ENCODE data around the gene ADCY4. TPM values are rescaled to one million over a fixed set of nuclear protein-coding genes. Genes with fewer than 3 reads are reported as not detected.

ADCY4 gene
- total and polyA plus RNA-seq, 2 of the 13 experiments (the other 11 are each of a cell fraction or from before 2014, with no cell fraction given) = 0.03 TPM; not detected in 1

- no peak for TF ChIP-seq ZSCAN9 (CRISPR knock-in tag; IDR thresholded peaks at IDR 0.05; ENCODE audit: borderline replicate concordance)
- peak; percentile 53; the same call in 1 of the 2 replicates for TF ChIP-seq NR3C1 (CRISPR knock-in tag; IDR thresholded peaks at IDR 0.05)
- TF ChIP-seq RCOR2 (CRISPR knock-in tag; IDR thresholded peaks at IDR 0.05) = peak; percentile 67; the same call in 1 of the 2 replicates
- TF ChIP-seq NCOA1 (CRISPR knock-in tag; IDR thresholded peaks at IDR 0.05) = 0 out of 2 replicates have a peak, but pooled peaks have one; percentile 22
- TF ChIP-seq NFE2 (CRISPR knock-in tag; IDR thresholded peaks at IDR 0.05) = no peak
- TF ChIP-seq CCDC6 (CRISPR knock-in tag; IDR thresholded peaks at IDR 0.05) = no peak; the same call in 1 of the 2 replicates
- TF ChIP-seq FOXO1 (CRISPR knock-in tag; IDR thresholded peaks at IDR 0.05) = 0 out of 2 replicates have a peak, but pooled peaks have one; percentile 0
- TF ChIP-seq MAFK (conservative IDR thresholded peaks at IDR 0.05 in 1 of 2, IDR thresholded peaks at IDR 0.05 in 1 of 2; ENCODE audit: low read length in 2 of 2) = no peak
- TF ChIP-seq ZNF740 (CRISPR knock-in tag; IDR thresholded peaks at IDR 0.05) = no peak; the same call in 1 of the 2 replicates
- TF ChIP-seq GABPA (IDR thresholded peaks at IDR 0.05; ENCODE audit: low read depth, low read length) = no peak
- TF ChIP-seq GABPA (CRISPR knock-in tag; IDR thresholded peaks at IDR 0.05; ENCODE audit: low read depth) = peak; percentile 63
- TF ChIP-seq, protein P1, sequence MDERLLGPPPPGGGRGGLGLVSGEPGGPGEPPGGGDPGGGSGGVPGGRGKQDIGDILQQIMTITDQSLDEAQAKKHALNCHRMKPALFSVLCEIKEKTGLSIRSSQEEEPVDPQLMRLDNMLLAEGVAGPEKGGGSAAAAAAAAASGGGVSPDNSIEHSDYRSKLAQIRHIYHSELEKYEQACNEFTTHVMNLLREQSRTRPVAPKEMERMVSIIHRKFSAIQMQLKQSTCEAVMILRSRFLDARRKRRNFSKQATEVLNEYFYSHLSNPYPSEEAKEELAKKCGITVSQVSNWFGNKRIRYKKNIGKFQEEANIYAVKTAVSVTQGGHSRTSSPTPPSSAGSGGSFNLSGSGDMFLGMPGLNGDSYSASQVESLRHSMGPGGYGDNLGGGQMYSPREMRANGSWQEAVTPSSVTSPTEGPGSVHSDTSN (CRISPR knock-in tag; IDR thresholded peaks at IDR 0.05) = peak; percentile 86
- TF ChIP-seq RFX3 (CRISPR knock-in tag; IDR thresholded peaks at IDR 0.05) = no peak
- TF ChIP-seq ZNF235 (CRISPR knock-in tag; IDR thresholded peaks at IDR 0.05; ENCODE audit: borderline replicate concordance) = no peak
- TF ChIP-seq ZNF251 (CRISPR knock-in tag; IDR thresholded peaks at IDR 0.05) = no peak
- TF ChIP-seq SETDB1 (CRISPR knock-in tag; IDR thresholded peaks at IDR 0.05; ENCODE audit: borderline replicate concordance) = no peak
- no peak for TF ChIP-seq IKZF1 (IDR thresholded peaks at IDR 0.05)
- 0 out of 2 replicates have a peak, but pooled peaks have one; percentile 56 for TF ChIP-seq ISX (CRISPR knock-in tag; conservative IDR thresholded peaks at IDR 0.05)
- 0 out of 2 replicates have a peak, but pooled peaks have one; percentile 33 for TF ChIP-seq NFE2L1 (CRISPR knock-in tag; IDR thresholded peaks at IDR 0.05; ENCODE audit: borderline replicate concordance)
- no peak for TF ChIP-seq AGO2 (optimal IDR thresholded peaks at IDR 0.05; ENCODE audit: low read depth, low read length)
- TF ChIP-seq, protein P2, sequence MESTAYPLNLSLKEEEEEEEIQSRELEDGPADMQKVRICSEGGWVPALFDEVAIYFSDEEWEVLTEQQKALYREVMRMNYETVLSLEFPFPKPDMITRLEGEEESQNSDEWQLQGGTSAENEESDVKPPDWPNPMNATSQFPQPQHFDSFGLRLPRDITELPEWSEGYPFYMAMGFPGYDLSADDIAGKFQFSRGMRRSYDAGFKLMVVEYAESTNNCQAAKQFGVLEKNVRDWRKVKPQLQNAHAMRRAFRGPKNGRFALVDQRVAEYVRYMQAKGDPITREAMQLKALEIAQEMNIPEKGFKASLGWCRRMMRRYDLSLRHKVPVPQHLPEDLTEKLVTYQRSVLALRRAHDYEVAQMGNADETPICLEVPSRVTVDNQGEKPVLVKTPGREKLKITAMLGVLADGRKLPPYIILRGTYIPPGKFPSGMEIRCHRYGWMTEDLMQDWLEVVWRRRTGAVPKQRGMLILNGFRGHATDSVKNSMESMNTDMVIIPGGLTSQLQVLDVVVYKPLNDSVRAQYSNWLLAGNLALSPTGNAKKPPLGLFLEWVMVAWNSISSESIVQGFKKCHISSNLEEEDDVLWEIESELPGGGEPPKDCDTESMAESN (CRISPR knock-in tag; conservative IDR thresholded peaks at IDR 0.05) = no peak
- TF ChIP-seq KDM2A (CRISPR knock-in tag; IDR thresholded peaks at IDR 0.05; ENCODE audit: borderline replicate concordance, low read depth) = no peak
- TF ChIP-seq ZNF468 (CRISPR knock-in tag; IDR thresholded peaks at IDR 0.05) = no peak
- no peak for TF ChIP-seq FOXJ3 (CRISPR knock-in tag; IDR thresholded peaks at IDR 0.05; ENCODE audit: borderline replicate concordance)
- no peak for TF ChIP-seq SMARCC2 (IDR thresholded peaks at IDR 0.05)
- no peak for TF ChIP-seq SRY (CRISPR knock-in tag; IDR thresholded peaks at IDR 0.05)
- TF ChIP-seq ZNF572 (CRISPR knock-in tag; IDR thresholded peaks at IDR 0.05) = no peak
- TF ChIP-seq ZNF710 (CRISPR knock-in tag; IDR thresholded peaks at IDR 0.05; ENCODE audit: borderline replicate concordance) = no peak
Observed at GRCh38 chr14:24367514-24368211, 32.8 kb upstream of the ADCY4 start, which contains the start of gene NFATC4 (continued).

Measured in HepG2 (cell line).